Panc1 (cell line): ENCODE data around the gene PRPS1L1.

Source experiments
- CTCF ChIP-seq: fragments of 450-650 bp; IDR thresholded peaks from 2 replicates; pipeline ENCODE4 v1.5.1; 2017; ENCODE audit warnings: mild to moderate bottlenecking
- POLR2AphosphoS5 ChIP-seq: IDR thresholded peaks from 2 replicates; pipeline ENCODE4 v1.6.1; 2012; ENCODE audit warnings: mild to moderate bottlenecking, low read depth, low read length, moderate library complexity
- REST ChIP-seq, 2 experiments: IDR thresholded peaks; 2 replicates each; pipeline ENCODE4 v1.6.1; 2011 to 2012; ENCODE audit warnings: low read depth in 2 of 2, control low read depth in 1 of 2, low read length in 1 of 2, mild to moderate bottlenecking in 1 of 2, moderate library complexity in 1 of 2; ENCODE audit not compliant: insufficient read depth in 1 of 2
- SIN3A ChIP-seq: IDR thresholded peaks from 2 replicates; pipeline ENCODE4 v1.6.1; 2012; ENCODE audit warnings: low read depth, mild to moderate bottlenecking, low read length, moderate library complexity, borderline replicate concordance; ENCODE audit not compliant: insufficient read depth
- TCF7L2 ChIP-seq: IDR thresholded peaks from 2 replicates; pipeline ENCODE4 v1.6.1; 2011; ENCODE audit warnings: mild to moderate bottlenecking, low read depth, low read length, inconsistent platforms

DNA sequence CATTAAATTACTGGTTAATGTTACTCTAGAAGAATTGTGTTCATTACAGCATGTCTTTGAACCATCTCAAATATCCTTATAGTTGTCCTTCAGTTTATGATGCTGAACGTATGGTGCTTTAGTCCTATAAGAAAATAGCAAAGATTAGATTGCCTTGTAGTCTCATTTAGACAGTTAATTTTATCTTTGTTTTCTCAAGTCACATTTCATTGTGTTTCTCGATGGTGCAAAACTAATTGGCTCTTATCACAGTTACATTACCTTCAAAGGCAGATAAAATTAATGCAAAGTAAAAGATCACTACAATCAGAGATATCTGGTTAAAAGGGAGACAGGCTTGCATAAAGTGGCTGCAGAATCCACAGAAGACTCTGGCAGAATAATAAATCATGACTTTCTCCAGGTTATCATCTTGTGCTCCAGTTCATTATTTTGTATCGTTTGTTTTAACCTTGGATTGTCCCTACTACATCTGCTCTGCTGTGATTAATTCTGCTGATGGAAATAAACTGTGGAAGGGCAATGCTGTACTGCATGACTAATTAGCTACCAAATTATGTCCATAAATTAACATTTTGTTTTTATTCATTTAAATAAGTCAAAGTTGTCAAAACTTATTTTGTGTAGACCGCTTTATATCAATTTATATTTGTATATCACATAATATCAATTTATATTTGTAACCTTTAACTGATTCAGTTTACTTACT lies 24.2 kb downstream of the PRPS1L1 start:
- no peak for TF ChIP-seq CTCF
- TF ChIP-seq REST (IDR thresholded peaks at IDR 0.05; ENCODE audit: insufficient read depth in 1 of 2, low read depth in 2 of 2, low read length in 1 of 2), result no peak
- no peak for TF ChIP-seq SIN3A
- no peak for TF ChIP-seq POLR2AphosphoS5
- no peak for TF ChIP-seq TCF7L2
